Measurements from ENCODE around the gene CGB2. TPM values are rescaled to one million over a fixed set of nuclear protein-coding genes. Genes with fewer than 3 reads are reported as not detected.
"Not testable (repeated sequence)": the region's sequence is repeated elsewhere in the genome, so short reads cannot be mapped to it uniquely, and the experiment has no call there.

Gene CGB2
- not detected for total RNA-seq
- polyA plus RNA-seq = not detected

DNA sequence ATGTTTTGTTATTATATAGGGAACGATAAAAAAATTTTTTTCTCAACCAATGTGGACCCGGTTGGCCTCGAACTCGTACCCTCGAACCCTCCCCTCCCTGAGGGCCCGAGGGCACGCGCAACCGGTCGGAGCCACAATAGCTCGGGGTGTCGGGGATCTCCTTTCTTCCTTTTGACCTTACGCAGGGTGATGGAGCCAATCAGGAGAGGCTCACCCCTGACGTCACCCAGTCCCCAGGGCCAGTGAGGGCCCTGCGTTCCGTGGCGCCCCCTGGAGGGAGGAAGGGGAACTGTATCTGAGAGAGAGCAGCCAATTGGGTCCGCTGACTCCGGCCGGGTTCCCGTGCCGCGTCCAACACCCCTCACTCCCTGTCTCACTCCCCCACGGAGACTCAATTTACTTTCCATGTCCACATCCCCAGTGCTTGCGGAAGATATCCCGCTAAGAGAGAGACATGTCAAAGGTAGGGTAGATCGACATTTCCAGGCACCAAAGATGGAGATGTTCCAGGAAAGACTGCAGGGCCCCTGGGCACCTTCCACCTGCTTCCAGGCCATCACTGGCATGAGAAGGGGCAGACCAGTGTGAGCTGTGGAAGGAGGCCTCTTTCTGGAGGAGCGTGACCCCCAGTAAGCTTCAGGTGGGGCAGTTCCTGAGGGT is at the start of gene CGB2:
Gene CGB2, plus strand, starts transcription at position 249 of the 660 bp plus-strand sequence. Its CDS starts 206 bp downstream, at position 455.
- H3K4me3 ChIP-seq; H3K36me3 ChIP-seq; H3K27ac ChIP-seq; intact Hi-C loops (cut with DNase I); H3K9me3 ChIP-seq; H3K4me1 ChIP-seq; H3K27me3 ChIP-seq; FAIRE-seq: not testable (repeated sequence)
- peak in 2 of 4 donors; percentile 24 to 25 for TF ChIP-seq CTCF (IDR thresholded peaks at IDR 0.05)
- DNase-seq (peak in 2 of 6 donors; percentile 50 to 59), ATAC-seq (peak in 3 of 4 donors; percentile 50 to 70 (median 53))
- 16 to 23% methylated on average over 28 of the region's 28 CpGs for WGBS, 2 donors

GRCh38 chr19:48982280-48982679 is 49.4 kb upstream of the CGB2 start:
- FAIRE-seq = no peak
- WGBS, 2 donors = 96% methylated on average over 9 of the region's 9 CpGs
- TF ChIP-seq CTCF (IDR thresholded peaks at IDR 0.05) = no peak
- ATAC-seq = peak in 1 of 4 donors; percentile 24
- Histone ChIP-seq H3K4me3 (no peak overlapping the region), H3K9me3 (no peaks in the 10 kb centered on the region), H3K4me1 (no peaks in the 10 kb centered on the region), H3K27me3 (no peaks in the 10 kb centered on the region), H3K27ac (no peak overlapping the region), H3K36me3 (peaks cover 0 to 8% (median 0%) of the 10 kb centered on the region in 3 donors)
- intact Hi-C loops (cut with DNase I) = no loop called here
- no peak for DNase-seq

DNA sequence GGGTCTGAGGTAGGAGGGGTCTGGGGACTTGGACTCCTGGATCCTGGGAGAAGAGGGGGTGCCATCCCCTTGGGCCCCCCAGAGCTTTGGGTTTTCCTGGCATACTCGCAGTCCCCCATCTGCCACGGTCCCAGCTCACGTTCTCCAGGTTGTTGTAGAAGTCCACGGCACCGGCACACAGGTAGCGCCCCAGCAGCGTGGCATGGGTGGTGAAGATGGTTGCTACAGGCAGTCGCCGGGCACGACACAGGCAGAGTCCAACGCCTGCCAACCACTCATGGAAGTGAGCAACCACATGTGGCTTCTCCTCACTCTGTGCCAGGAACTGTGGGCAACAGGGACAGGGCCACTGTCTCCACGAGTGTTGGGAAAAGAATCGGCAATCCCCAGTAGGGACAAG is 46.0 kb upstream of the CGB2 start:
- ATAC-seq (no peak), DNase-seq (no peak), FAIRE-seq (no peak)
- H3K36me3 ChIP-seq = peaks cover 0 to 8% (median 0%) of the 10 kb centered on the region in 3 donors
- no peaks in the 10 kb centered on the region for H3K27me3 ChIP-seq
- no peak overlapping the region for H3K27ac ChIP-seq
- TF ChIP-seq CTCF (IDR thresholded peaks at IDR 0.05) = no peak
- 90 to 94% methylated on average over 13 of the region's 13 CpGs for WGBS, 2 donors
- H3K4me1 ChIP-seq = no peaks in the 10 kb centered on the region
- no peak overlapping the region for H3K4me3 ChIP-seq
- no peaks in the 10 kb centered on the region for H3K9me3 ChIP-seq
- intact Hi-C loops (cut with DNase I) = no loop called here

- no peak for FAIRE-seq
- WGBS, 2 donors = 98% methylated on average over 3 of the region's 3 CpGs
- H3K4me1 ChIP-seq = no peaks in the 10 kb centered on the region
These were observed 45.5 kb upstream of the CGB2 start for GRCh38 chr19:48986211-48986610.

More at GRCh38 chr19:48986211-48986610, 45.5 kb upstream of the CGB2 start:
- Histone ChIP-seq H3K27ac (no peak overlapping the region), H3K4me3 (no peak overlapping the region), H3K36me3 (peaks cover 0 to 8% (median 0%) of the 10 kb centered on the region in 3 donors), H3K27me3 (no peaks in the 10 kb centered on the region), H3K9me3 (no peaks in the 10 kb centered on the region)
- intact Hi-C loops (cut with DNase I) = no loop called here
- DNase-seq (no peak), ATAC-seq (no peak)
- no peak for TF ChIP-seq CTCF (IDR thresholded peaks at IDR 0.05)

Data from pancreas (tissue), 10 donors.